Measurements from ENCODE around the gene NRXN3. TPM values are rescaled to one million over a fixed set of nuclear protein-coding genes. Genes with fewer than 3 reads are reported as not detected.

The NRXN3 gene
- total and polyA plus RNA-seq, 2 of the 13 experiments (the other 11 are each of a cell fraction or from before 2014, with no cell fraction given) = 0.03 TPM; not detected in 1

DNA sequence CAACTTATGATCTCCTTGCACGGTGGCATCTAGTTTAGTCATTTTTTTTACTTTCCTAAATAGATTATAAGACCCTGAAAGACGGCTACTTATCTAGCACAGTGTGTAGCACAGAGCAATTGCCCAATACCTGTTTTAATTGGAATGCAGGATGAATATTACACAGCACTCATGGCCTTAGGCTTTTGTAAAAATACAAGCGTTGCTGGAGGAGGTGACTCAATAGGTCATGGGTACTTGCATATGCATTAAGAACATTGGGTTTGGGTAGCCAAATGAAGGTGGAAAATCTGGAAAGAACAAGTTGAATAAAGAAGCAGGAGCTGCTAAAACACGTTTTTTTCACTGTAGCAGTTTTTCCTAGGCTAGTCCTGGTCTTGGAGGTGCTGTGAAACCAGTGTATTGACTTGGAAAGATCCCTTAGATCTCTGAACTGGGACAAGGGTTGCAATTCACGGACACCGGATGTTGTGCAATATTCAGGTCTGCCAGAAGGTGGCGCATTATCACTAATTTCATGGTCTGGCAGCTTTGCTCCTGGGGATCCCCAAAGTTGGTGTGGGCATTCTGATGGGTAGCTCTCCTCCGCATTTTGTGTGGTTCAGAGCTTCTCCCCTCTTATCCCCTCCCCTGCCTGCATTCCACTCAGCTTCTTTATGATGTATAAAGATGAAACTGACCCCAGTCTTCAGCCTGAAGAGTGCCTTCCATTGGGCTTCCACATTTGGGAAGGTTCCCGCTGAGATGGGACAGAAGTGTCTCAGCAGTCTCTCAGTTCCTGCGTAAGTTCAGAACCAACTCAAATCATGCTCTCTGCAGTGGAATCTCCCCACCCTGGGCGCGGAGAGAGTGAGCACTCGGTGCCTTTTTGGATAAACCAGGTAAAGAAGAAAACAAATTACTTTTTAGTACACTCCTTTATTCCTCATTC is 278.3 kb downstream of the NRXN3 start (continued):
- TF ChIP-seq, protein P1, sequence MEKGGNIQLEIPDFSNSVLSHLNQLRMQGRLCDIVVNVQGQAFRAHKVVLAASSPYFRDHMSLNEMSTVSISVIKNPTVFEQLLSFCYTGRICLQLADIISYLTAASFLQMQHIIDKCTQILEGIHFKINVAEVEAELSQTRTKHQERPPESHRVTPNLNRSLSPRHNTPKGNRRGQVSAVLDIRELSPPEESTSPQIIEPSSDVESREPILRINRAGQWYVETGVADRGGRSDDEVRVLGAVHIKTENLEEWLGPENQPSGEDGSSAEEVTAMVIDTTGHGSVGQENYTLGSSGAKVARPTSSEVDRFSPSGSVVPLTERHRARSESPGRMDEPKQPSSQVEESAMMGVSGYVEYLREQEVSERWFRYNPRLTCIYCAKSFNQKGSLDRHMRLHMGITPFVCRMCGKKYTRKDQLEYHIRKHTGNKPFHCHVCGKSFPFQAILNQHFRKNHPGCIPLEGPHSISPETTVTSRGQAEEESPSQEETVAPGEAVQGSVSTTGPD (CRISPR knock-in tag; IDR thresholded peaks at IDR 0.05) = no peak
- TF ChIP-seq ZNF180 (CRISPR knock-in tag; IDR thresholded peaks at IDR 0.05; ENCODE audit: borderline replicate concordance, low read depth) (no peak), PPARG (CRISPR knock-in tag; conservative IDR thresholded peaks at IDR 0.05) (peak; percentile 68; the same call in 1 of the 2 replicates), STAG1 (CRISPR knock-in tag; IDR thresholded peaks at IDR 0.05) (peak; percentile 47), ATM (IDR thresholded peaks at IDR 0.05; ENCODE audit: borderline replicate concordance) (no peak), RARG (CRISPR knock-in tag; IDR thresholded peaks at IDR 0.05; ENCODE audit: low read depth) (no peak), ZNF891 (CRISPR knock-in tag; IDR thresholded peaks at IDR 0.05) (no peak), CEBPG (CRISPR knock-in tag; IDR thresholded peaks at IDR 0.05) (peak; percentile 86), TGIF2 (CRISPR knock-in tag; IDR thresholded peaks at IDR 0.05) (no peak), BORCS8-MEF2B (CRISPR knock-in tag; IDR thresholded peaks at IDR 0.05) (no peak), EHMT2 (IDR thresholded peaks at IDR 0.05; ENCODE audit: borderline replicate concordance, low read depth, low read length) (no peak), TARDBP (CRISPR knock-in tag; IDR thresholded peaks at IDR 0.05) (no peak), HCFC1 (IDR thresholded peaks at IDR 0.05; ENCODE audit: low read depth, low read length) (no peak), CREB1 (IDR thresholded peaks at IDR 0.05) (no peak), CREB1 (CRISPR knock-in tag; IDR thresholded peaks at IDR 0.05) (no peak), AGO1 (IDR thresholded peaks at IDR 0.05; ENCODE audit: low read depth, low read length, poor library complexity, severe bottlenecking) (no peak), ZNF33B (CRISPR knock-in tag; IDR thresholded peaks at IDR 0.05) (no peak)
- TF ChIP-seq, protein P2, sequence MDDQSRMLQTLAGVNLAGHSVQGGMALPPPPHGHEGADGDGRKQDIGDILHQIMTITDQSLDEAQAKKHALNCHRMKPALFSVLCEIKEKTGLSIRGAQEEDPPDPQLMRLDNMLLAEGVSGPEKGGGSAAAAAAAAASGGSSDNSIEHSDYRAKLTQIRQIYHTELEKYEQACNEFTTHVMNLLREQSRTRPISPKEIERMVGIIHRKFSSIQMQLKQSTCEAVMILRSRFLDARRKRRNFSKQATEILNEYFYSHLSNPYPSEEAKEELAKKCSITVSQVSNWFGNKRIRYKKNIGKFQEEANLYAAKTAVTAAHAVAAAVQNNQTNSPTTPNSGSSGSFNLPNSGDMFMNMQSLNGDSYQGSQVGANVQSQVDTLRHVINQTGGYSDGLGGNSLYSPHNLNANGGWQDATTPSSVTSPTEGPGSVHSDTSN (CRISPR knock-in tag; IDR thresholded peaks at IDR 0.05; ENCODE audit: borderline replicate concordance) = no peak
- TF ChIP-seq, protein P3, sequence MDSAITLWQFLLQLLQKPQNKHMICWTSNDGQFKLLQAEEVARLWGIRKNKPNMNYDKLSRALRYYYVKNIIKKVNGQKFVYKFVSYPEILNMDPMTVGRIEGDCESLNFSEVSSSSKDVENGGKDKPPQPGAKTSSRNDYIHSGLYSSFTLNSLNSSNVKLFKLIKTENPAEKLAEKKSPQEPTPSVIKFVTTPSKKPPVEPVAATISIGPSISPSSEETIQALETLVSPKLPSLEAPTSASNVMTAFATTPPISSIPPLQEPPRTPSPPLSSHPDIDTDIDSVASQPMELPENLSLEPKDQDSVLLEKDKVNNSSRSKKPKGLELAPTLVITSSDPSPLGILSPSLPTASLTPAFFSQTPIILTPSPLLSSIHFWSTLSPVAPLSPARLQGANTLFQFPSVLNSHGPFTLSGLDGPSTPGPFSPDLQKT (CRISPR knock-in tag; IDR thresholded peaks at IDR 0.05; ENCODE audit: borderline replicate concordance) = no peak
- TF ChIP-seq, protein P4, sequence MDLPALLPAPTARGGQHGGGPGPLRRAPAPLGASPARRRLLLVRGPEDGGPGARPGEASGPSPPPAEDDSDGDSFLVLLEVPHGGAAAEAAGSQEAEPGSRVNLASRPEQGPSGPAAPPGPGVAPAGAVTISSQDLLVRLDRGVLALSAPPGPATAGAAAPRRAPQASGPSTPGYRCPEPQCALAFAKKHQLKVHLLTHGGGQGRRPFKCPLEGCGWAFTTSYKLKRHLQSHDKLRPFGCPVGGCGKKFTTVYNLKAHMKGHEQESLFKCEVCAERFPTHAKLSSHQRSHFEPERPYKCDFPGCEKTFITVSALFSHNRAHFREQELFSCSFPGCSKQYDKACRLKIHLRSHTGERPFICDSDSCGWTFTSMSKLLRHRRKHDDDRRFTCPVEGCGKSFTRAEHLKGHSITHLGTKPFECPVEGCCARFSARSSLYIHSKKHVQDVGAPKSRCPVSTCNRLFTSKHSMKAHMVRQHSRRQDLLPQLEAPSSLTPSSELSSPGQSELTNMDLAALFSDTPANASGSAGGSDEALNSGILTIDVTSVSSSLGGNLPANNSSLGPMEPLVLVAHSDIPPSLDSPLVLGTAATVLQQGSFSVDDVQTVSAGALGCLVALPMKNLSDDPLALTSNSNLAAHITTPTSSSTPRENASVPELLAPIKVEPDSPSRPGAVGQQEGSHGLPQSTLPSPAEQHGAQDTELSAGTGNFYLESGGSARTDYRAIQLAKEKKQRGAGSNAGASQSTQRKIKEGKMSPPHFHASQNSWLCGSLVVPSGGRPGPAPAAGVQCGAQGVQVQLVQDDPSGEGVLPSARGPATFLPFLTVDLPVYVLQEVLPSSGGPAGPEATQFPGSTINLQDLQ (CRISPR knock-in tag; IDR thresholded peaks at IDR 0.05) = no peak
- TF ChIP-seq, protein P5, sequence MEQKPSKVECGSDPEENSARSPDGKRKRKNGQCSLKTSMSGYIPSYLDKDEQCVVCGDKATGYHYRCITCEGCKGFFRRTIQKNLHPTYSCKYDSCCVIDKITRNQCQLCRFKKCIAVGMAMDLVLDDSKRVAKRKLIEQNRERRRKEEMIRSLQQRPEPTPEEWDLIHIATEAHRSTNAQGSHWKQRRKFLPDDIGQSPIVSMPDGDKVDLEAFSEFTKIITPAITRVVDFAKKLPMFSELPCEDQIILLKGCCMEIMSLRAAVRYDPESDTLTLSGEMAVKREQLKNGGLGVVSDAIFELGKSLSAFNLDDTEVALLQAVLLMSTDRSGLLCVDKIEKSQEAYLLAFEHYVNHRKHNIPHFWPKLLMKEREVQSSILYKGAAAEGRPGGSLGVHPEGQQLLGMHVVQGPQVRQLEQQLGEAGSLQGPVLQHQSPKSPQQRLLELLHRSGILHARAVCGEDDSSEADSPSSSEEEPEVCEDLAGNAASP (CRISPR knock-in tag; IDR thresholded peaks at IDR 0.05; ENCODE audit: borderline replicate concordance) = no peak

Data from HepG2 (cell line).